Activated CD4-positive, alpha-beta T cell treated with anti-CD3 and anti-CD28 coated beads, Interleukin-2, amount 10 ng/mL, durations not matched to agents 24 days and 14 days (primary cell): ENCODE results near the gene ZNF273. TPM values are rescaled to one million over a fixed set of nuclear protein-coding genes. Genes with fewer than 3 reads are reported as not detected.
"Not testable (repeated sequence)": the region's sequence is repeated elsewhere in the genome, so short reads cannot be mapped to it uniquely, and the experiment has no call there.

Experiments
- DNase-seq: peaks from one replicate; pipeline ENCODE4 v3.0.0; 2022
- H3K27ac Mint-ChIP-seq: one replicate; pipeline ENCODE4 v1.8.0; 2022; ENCODE audit warnings: mild to moderate bottlenecking, mixed read lengths
- H3K27me3 Mint-ChIP-seq: one replicate; pipeline ENCODE4 v1.8.0; 2022; ENCODE audit warnings: mixed read lengths
- H3K36me3 Mint-ChIP-seq: one replicate; pipeline ENCODE4 v1.8.0; 2022; ENCODE audit warnings: low read depth, mild to moderate bottlenecking, mixed read lengths
- H3K4me1 Mint-ChIP-seq: one replicate; pipeline ENCODE4 v1.8.0; 2021; ENCODE audit warnings: mixed read lengths
- H3K4me3 Mint-ChIP-seq: one replicate; pipeline ENCODE4 v1.8.0; 2022; ENCODE audit warnings: mild to moderate bottlenecking, moderate library complexity, mixed read lengths
- H3K9me3 Mint-ChIP-seq: one replicate; pipeline ENCODE4 v1.8.0; 2021; ENCODE audit warnings: mixed read lengths
- intact Hi-C: fragments of 100-400 bp; cut with micrococcal nuclease; formaldehyde crosslinking; loops from one replicate; pipeline ENCODE4 v1.15.1; 2023
- total RNA-seq: library from RNA; stranded (reverse); gene quantifications from 2 replicates; pipeline ENCODE4 v1.2.3, GENCODE V29; 2022

Gene ZNF273
- total RNA-seq, 1 donor from 2014 or later: 9.4 TPM

GRCh38 chr7:64928252-64929187, 25.4 kb downstream of the ZNF273 start:
- H3K27me3 Mint-ChIP-seq, intact Hi-C loops, H3K27ac Mint-ChIP-seq, H3K4me1 Mint-ChIP-seq, DNase-seq, H3K4me3 Mint-ChIP-seq: not testable (repeated sequence)
- Mint-ChIP-seq H3K9me3 (peaks cover 22% of the 10 kb centered on the region), H3K36me3 (peaks cover 62% of the 10 kb centered on the region)

GRCh38 chr7:64934478-64934877, 31.4 kb downstream of the ZNF273 start:
- intact Hi-C loops: no loop called here
- Mint-ChIP-seq H3K9me3 (peaks cover 3% of the 10 kb centered on the region), H3K27me3 (no peaks in the 10 kb centered on the region), H3K36me3 (peaks cover 16% of the 10 kb centered on the region), H3K4me1 (no peaks in the 10 kb centered on the region), H3K27ac (no peak overlapping the region), H3K4me3 (no peak overlapping the region)
- DNase-seq: no peak

- no peaks in the 10 kb centered on the region for H3K4me1 Mint-ChIP-seq
- no peak overlapping the region for H3K4me3 Mint-ChIP-seq
- H3K27ac Mint-ChIP-seq: no peak overlapping the region
- peaks cover 6% of the 10 kb centered on the region for H3K36me3 Mint-ChIP-seq
- H3K9me3 Mint-ChIP-seq: peaks cover 3% of the 10 kb centered on the region
- DNase-seq: no peak
- intact Hi-C loops: no loop called here
- no peaks in the 10 kb centered on the region for H3K27me3 Mint-ChIP-seq
Measured at GRCh38 chr7:64938540-64938939, 35.5 kb downstream of the ZNF273 start.

- H3K27ac Mint-ChIP-seq, H3K36me3 Mint-ChIP-seq, H3K9me3 Mint-ChIP-seq, intact Hi-C loops, H3K4me1 Mint-ChIP-seq, DNase-seq, H3K4me3 Mint-ChIP-seq, H3K27me3 Mint-ChIP-seq: not testable (repeated sequence)
Measured at GRCh38 chr7:64940021-64940420, 36.9 kb downstream of the ZNF273 start.

- intact Hi-C loops, DNase-seq, H3K36me3 Mint-ChIP-seq, H3K27ac Mint-ChIP-seq, H3K4me1 Mint-ChIP-seq, H3K9me3 Mint-ChIP-seq, H3K4me3 Mint-ChIP-seq: not testable (repeated sequence)
- peaks cover 28% of the 10 kb centered on the region for H3K27me3 Mint-ChIP-seq
Measured at GRCh38 chr7:64944667-64945502, 41.8 kb downstream of the ZNF273 start.

GRCh38 chr7:64945503-64946175, 42.6 kb downstream of the ZNF273 start:
- DNase-seq: no peak
- intact Hi-C loops: no loop called here
- no peak overlapping the region for H3K27ac Mint-ChIP-seq
- peaks cover 28% of the 10 kb centered on the region for H3K27me3 Mint-ChIP-seq
- H3K4me1 Mint-ChIP-seq: no peaks in the 10 kb centered on the region
- no peak overlapping the region for H3K4me3 Mint-ChIP-seq
- H3K9me3 Mint-ChIP-seq: no peaks in the 10 kb centered on the region
- no peaks in the 10 kb centered on the region for H3K36me3 Mint-ChIP-seq

- DNase-seq: peak; percentile 57
- intact Hi-C loops: no loop called here
- no peaks in the 10 kb centered on the region for H3K4me1 Mint-ChIP-seq
Measured at GRCh38 chr7:64946772-64947171, 43.7 kb downstream of the ZNF273 start.

GRCh38 chr7:64947252-64948000, 44.4 kb downstream of the ZNF273 start:
- H3K4me1 Mint-ChIP-seq: no peaks in the 10 kb centered on the region
- no peaks in the 10 kb centered on the region for H3K9me3 Mint-ChIP-seq
- no peak overlapping the region for H3K27ac Mint-ChIP-seq
- no peak overlapping the region for H3K4me3 Mint-ChIP-seq
- H3K27me3 Mint-ChIP-seq: peaks cover 28% of the 10 kb centered on the region
- DNase-seq: no peak
- no peaks in the 10 kb centered on the region for H3K36me3 Mint-ChIP-seq
- intact Hi-C loops: no loop called here

More at GRCh38 chr7:64946772-64947171, 43.7 kb downstream of the ZNF273 start:
- Mint-ChIP-seq H3K27ac (no peak overlapping the region), H3K27me3 (peaks cover 28% of the 10 kb centered on the region), H3K36me3 (no peaks in the 10 kb centered on the region), H3K4me3 (no peak overlapping the region), H3K9me3 (no peaks in the 10 kb centered on the region)

- H3K27ac Mint-ChIP-seq, DNase-seq, intact Hi-C loops, H3K36me3 Mint-ChIP-seq, H3K4me3 Mint-ChIP-seq, H3K9me3 Mint-ChIP-seq, H3K4me1 Mint-ChIP-seq: not testable (repeated sequence)
- peaks cover 28% of the 10 kb centered on the region for H3K27me3 Mint-ChIP-seq
Measured at GRCh38 chr7:64948774-64949173, 45.7 kb downstream of the ZNF273 start.

- H3K4me1 Mint-ChIP-seq, H3K4me3 Mint-ChIP-seq, H3K36me3 Mint-ChIP-seq, DNase-seq, H3K9me3 Mint-ChIP-seq, H3K27ac Mint-ChIP-seq: not testable (repeated sequence)
- H3K27me3 Mint-ChIP-seq: peaks cover 28% of the 10 kb centered on the region
- intact Hi-C loops: loop anchor here (2.0 kb wide), 1 partner anchor 270 kb away; no protein-coding TSS in a partner anchor
Measured at GRCh38 chr7:64950673-64951072, 47.6 kb downstream of the ZNF273 start.

- H3K9me3 Mint-ChIP-seq: no peaks in the 10 kb centered on the region
- no peak overlapping the region for H3K27ac Mint-ChIP-seq
- H3K4me3 Mint-ChIP-seq: no peak overlapping the region
- H3K27me3 Mint-ChIP-seq: peaks cover 24% of the 10 kb centered on the region
- intact Hi-C loops: loop anchor here (2.0 kb wide), 1 partner anchor 269 kb away; no protein-coding TSS in a partner anchor
- peak; percentile 68 for DNase-seq
- H3K4me1 Mint-ChIP-seq: no peaks in the 10 kb centered on the region
- no peaks in the 10 kb centered on the region for H3K36me3 Mint-ChIP-seq
Measured at GRCh38 chr7:64951250-64951848, 48.3 kb downstream of the ZNF273 start.

GRCh38 chr7:64959072-64959747, 56.1 kb downstream of the ZNF273 start:
- Mint-ChIP-seq H3K9me3 (peaks cover 16% of the 10 kb centered on the region), H3K27ac (no peak overlapping the region), H3K4me3 (no peak overlapping the region), H3K27me3 (no peaks in the 10 kb centered on the region), H3K4me1 (no peaks in the 10 kb centered on the region), H3K36me3 (no peaks in the 10 kb centered on the region)
- intact Hi-C loops: no loop called here
- DNase-seq: no peak
